Activated T-helper 1 cell treated with Interleukin-2 at 50 U/mL for 16 hours (primary cell): ENCODE results near the gene TMEM178B.
"Not testable (repeated sequence)": the region's sequence is repeated elsewhere in the genome, so short reads cannot be mapped to it uniquely, and the experiment has no call there.

Experiments used
- DNase-seq: peaks from one replicate; pipeline ENCODE4 v3.0.0-alpha.2; 2020; ENCODE audit warnings: low read depth

The TMEM178B gene

GRCh38 chr7:141074162-141074991 lies 513 bp downstream of the TMEM178B start:
- no peak for DNase-seq

GRCh38 chr7:141074997-141075396 lies 1.1 kb downstream of the TMEM178B start:
- DNase-seq: no peak

- DNase-seq: no peak
Observed at GRCh38 chr7:141076377-141076776, 2.5 kb downstream of the TMEM178B start.

GRCh38 chr7:141079219-141079618 lies 5.4 kb downstream of the TMEM178B start:
- no peak for DNase-seq

- DNase-seq: not testable (repeated sequence)
Observed at GRCh38 chr7:141089490-141089889, 15.6 kb downstream of the TMEM178B start.

GRCh38 chr7:141094336-141095070 lies 20.6 kb downstream of the TMEM178B start:
- no peak for DNase-seq

GRCh38 chr7:141097430-141097829 lies 23.6 kb downstream of the TMEM178B start:
- DNase-seq: no peak

- DNase-seq: no peak
Observed at GRCh38 chr7:141102436-141102835, 28.6 kb downstream of the TMEM178B start.

- no peak for DNase-seq
Observed at GRCh38 chr7:141103847-141104429, 30.1 kb downstream of the TMEM178B start.

- no peak for DNase-seq
Observed at GRCh38 chr7:141113131-141113530, 39.3 kb downstream of the TMEM178B start.

GRCh38 chr7:141114029-141114664 lies 40.3 kb downstream of the TMEM178B start:
- no peak for DNase-seq

GRCh38 chr7:141115965-141116364 lies 42.1 kb downstream of the TMEM178B start:
- no peak for DNase-seq

GRCh38 chr7:141116661-141117060 lies 42.8 kb downstream of the TMEM178B start:
- not testable (repeated sequence) for DNase-seq

GRCh38 chr7:141118767-141119166 lies 44.9 kb downstream of the TMEM178B start:
- no peak for DNase-seq

GRCh38 chr7:141119187-141119586 lies 45.3 kb downstream of the TMEM178B start:
- no peak for DNase-seq

- DNase-seq: no peak
Observed at GRCh38 chr7:141122736-141123135, 48.9 kb downstream of the TMEM178B start.

GRCh38 chr7:141123522-141123921 lies 49.7 kb downstream of the TMEM178B start:
- no peak for DNase-seq

GRCh38 chr7:141126107-141126506 lies 52.2 kb downstream of the TMEM178B start:
- no peak for DNase-seq

GRCh38 chr7:141128506-141128905 lies 54.6 kb downstream of the TMEM178B start:
- no peak for DNase-seq

- DNase-seq: no peak
Observed at GRCh38 chr7:141128931-141129330, 55.1 kb downstream of the TMEM178B start.

GRCh38 chr7:141132671-141133070 lies 58.8 kb downstream of the TMEM178B start:
- no peak for DNase-seq

- DNase-seq: no peak
Observed at GRCh38 chr7:141133646-141134045, 59.8 kb downstream of the TMEM178B start.
